22Rv1 (cell line): ENCODE results near the gene MBP.
"Not testable (repeated sequence)": the region's sequence is repeated elsewhere in the genome, so short reads cannot be mapped to it uniquely, and the experiment has no call there.

ENCODE experiments used
- H3K27ac ChIP-seq: fragments of 450-650 bp; 2 replicates; pipeline ENCODE4 v1.5.1; 2017
- ZFX ChIP-seq: fragments of 450-650 bp; IDR thresholded peaks from 2 replicates; pipeline ENCODE4 v1.6.1; 2017; ENCODE audit warnings: antibody characterized with exemption, borderline replicate concordance
- TF ChIP-seq, protein P1 (sequence below): fragments of 450-650 bp; IDR thresholded peaks from 2 replicates; pipeline ENCODE4 v1.5.1; 2017; ENCODE audit warnings: mild to moderate bottlenecking

MBP gene

DNA sequence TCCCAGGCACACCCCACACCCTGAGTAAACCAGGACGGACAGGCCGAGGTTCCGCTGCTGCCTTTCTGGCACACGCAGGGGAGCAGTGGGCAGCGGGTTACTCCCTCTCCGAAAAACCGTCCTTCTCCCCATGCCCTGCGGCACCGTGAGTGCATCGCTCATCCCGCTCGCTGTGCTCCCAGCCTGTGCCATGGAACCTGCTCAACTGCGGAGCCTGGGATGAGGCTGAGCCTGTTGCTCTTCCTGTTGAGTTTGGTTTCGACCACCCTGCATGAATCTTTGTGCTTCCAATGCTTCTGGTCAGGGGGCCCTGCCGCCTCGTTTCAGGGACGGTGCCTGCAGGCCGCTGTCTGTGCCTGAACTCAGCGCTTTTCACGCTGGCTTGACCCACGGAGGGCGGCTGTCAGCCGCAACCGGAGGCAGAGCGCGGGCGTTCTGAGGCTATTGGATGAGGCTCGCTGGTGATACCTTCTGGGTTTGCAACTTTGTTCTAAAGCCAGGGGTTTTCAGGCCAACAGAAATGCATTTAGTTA, 106.7 kb downstream of the MBP start:
- TF ChIP-seq, protein P1, sequence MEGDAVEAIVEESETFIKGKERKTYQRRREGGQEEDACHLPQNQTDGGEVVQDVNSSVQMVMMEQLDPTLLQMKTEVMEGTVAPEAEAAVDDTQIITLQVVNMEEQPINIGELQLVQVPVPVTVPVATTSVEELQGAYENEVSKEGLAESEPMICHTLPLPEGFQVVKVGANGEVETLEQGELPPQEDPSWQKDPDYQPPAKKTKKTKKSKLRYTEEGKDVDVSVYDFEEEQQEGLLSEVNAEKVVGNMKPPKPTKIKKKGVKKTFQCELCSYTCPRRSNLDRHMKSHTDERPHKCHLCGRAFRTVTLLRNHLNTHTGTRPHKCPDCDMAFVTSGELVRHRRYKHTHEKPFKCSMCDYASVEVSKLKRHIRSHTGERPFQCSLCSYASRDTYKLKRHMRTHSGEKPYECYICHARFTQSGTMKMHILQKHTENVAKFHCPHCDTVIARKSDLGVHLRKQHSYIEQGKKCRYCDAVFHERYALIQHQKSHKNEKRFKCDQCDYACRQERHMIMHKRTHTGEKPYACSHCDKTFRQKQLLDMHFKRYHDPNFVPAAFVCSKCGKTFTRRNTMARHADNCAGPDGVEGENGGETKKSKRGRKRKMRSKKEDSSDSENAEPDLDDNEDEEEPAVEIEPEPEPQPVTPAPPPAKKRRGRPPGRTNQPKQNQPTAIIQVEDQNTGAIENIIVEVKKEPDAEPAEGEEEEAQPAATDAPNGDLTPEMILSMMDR, result no peak
- no peak for TF ChIP-seq ZFX

GRCh38 chr18:77025123-77025522, 107.5 kb downstream of the MBP start:
- H3K27ac ChIP-seq, result no peak overlapping the region
- TF ChIP-seq ZFX, result no peak
- TF ChIP-seq, protein P1, result no peak

More for the DNA sequence above, 106.7 kb downstream of the MBP start:
- no peak overlapping the region for H3K27ac ChIP-seq

DNA sequence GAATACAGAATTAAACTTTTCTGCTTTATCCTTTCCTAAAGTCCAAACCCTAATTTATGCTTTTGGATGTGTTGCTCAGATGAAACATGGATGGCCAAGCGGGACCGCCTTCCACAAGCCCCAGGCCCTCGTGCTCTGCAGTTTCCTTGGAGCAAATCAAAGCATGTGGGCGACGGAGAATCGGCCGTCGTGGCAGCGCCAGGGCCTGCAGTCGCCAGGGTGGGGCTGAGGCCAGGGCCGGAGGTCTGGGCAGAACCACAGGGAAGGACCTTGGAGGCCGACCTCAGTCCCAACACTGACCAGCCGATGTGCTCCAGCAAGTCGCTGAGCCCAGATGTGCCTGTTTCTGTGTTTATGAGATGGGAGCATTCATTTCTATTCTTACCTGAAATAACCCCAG, 108.1 kb downstream of the MBP start:
- no peak for TF ChIP-seq ZFX
- no peak overlapping the region for H3K27ac ChIP-seq

DNA sequence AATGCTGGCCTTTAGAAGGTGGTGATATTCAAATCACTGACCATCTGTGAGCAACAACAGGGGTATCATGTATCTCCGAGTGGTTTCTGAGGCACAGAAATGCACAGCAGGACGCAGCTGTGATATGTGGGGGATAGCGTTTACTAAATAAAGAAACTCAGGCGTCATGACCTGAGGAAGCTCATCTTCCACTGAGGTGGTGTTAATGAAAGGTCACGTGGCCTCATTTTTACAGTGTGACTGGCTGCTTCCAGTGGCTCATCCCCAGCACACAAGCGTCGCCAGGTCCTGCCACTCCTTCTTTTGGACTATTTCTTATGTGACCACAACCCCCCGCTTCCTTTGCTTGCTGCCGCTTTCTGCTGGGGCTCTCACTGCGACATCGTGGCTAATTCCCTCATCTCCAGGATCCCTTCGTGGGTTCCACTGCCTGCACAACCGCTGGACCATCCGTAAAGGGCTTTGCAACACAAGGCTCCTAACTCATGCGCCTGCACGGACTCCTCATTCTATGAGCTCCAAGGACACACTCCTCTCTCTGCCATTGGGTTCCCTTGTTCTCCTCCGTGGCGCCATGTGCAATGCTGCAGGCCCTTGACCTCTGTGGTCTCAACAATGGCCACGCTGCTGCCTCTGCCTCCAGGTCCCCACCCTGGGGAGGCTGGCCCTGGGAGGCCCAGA, 109.3 kb downstream of the MBP start:
- no peak overlapping the region for H3K27ac ChIP-seq
- TF ChIP-seq, protein P1, result no peak
- TF ChIP-seq ZFX, result no peak

GRCh38 chr18:77022556-77022955, 110.0 kb downstream of the MBP start:
- no peak for TF ChIP-seq ZFX
- TF ChIP-seq, protein P1, result no peak
- no peak overlapping the region for H3K27ac ChIP-seq

- no peak for TF ChIP-seq ZFX
- TF ChIP-seq, protein P1, result no peak
- no peak overlapping the region for H3K27ac ChIP-seq
Observed at GRCh38 chr18:77022116-77022515, 110.5 kb downstream of the MBP start.

DNA sequence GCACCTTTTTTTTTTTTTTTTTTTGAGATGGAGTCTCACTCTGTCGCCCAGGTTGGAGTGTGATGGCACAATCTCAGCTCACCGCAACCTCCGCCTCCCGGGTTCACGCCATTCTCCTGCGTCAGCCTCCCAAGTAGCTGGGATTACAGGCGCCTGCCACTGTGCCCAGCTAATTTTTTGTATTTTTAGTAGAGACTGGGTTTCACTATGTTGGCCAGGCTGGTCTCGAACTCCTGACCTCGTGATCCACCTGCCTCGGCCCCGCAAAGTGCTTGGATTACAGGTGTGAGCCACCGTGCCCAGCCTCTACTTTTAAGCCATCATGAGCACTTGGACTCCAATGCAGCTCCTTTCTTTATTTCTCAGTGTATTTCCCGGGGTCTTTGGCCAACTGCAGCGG, 111.1 kb downstream of the MBP start:
- not testable (repeated sequence) for H3K27ac ChIP-seq

DNA sequence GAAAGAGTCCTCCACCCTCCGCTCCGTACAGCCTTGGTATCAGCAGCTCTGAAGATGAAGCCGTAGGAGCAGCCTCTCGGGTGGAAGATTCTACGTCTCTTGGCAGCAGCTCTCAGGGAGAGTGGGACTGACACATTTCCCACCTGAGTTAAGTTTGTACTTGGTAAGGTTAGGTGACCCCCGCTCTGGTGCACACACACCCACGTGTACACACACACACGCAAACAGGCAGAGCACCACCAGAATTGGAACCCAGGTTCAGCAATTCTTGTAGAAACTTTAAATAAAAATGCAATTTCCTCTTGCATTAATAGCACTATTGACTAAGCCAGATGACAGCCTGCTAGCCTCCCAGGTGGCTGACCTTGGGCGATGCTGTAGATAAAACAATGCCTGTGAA, 111.5 kb downstream of the MBP start:
- no peak for TF ChIP-seq ZFX
- TF ChIP-seq, protein P1, result no peak
- no peak overlapping the region for H3K27ac ChIP-seq
